Measurements from ENCODE around the gene PEX14.

DNA sequence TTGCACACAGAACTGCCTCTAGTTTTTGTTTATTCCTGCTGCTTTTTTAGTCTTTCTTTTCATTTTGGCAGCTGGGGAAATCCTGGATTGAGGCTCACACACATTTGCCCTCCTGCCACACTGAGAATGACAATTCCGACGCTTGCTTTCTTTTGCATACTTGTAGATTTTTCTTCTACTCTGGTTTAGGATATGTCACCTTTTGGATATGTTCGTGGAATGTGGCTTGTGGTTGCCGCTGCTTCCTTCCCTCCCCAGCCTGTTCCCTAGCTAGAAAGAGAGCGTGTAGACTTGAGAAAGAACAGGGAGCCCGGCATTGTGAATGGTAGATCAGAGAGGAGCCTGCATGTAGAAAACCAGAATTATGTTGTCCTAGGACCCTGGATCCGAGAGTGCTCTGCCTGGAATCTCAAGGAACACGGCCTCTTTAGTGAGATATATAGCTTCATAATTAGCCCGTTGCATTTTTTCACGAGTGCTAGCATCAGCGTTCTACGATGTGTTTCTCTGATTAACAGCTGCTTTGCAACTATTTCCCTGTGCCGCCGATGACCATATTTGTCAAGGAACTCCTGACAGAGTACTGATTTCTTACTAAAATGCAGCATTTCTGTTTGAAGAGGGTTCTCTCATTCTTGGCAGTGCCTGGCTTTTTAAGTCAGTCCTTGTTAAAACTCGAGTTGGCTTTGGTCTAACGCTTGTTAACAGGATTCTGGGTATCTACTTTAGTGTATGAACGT, 56.2 kb downstream of the PEX14 start:
- TF ChIP-seq, protein P1, sequence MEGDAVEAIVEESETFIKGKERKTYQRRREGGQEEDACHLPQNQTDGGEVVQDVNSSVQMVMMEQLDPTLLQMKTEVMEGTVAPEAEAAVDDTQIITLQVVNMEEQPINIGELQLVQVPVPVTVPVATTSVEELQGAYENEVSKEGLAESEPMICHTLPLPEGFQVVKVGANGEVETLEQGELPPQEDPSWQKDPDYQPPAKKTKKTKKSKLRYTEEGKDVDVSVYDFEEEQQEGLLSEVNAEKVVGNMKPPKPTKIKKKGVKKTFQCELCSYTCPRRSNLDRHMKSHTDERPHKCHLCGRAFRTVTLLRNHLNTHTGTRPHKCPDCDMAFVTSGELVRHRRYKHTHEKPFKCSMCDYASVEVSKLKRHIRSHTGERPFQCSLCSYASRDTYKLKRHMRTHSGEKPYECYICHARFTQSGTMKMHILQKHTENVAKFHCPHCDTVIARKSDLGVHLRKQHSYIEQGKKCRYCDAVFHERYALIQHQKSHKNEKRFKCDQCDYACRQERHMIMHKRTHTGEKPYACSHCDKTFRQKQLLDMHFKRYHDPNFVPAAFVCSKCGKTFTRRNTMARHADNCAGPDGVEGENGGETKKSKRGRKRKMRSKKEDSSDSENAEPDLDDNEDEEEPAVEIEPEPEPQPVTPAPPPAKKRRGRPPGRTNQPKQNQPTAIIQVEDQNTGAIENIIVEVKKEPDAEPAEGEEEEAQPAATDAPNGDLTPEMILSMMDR (IDR thresholded peaks at IDR 0.05) = no peak
- no peak for TF ChIP-seq POLR2A (IDR thresholded peaks at IDR 0.05)
